ENCODE measurements around the gene TECPR1.

GRCh38 chr7:98203261-98203963 lies 48.6 kb downstream of the TECPR1 start:
- TF ChIP-seq OVOL2 (CRISPR knock-in tag; IDR thresholded peaks at IDR 0.05; ENCODE audit: borderline replicate concordance) = no peak
- TF ChIP-seq CTCF (IDR thresholded peaks at IDR 0.05) = no peak
- TF ChIP-seq ZNF121 (CRISPR knock-in tag; IDR thresholded peaks at IDR 0.05) = no peak
- no peak for TF ChIP-seq MYBL2 (CRISPR knock-in tag; IDR thresholded peaks at IDR 0.05)
